H1 (cell line): ENCODE data around the gene CASP5. TPM values are rescaled to one million over a fixed set of nuclear protein-coding genes. Genes with fewer than 3 reads are reported as not detected.

Source experiments
- CTCF ChIA-PET: fragments of 300-600 bp; sonication (Branson Sonifier 250); formaldehyde crosslinking; loops from one replicate; lab custom pipeline; 2021; ENCODE audit not compliant: partially characterized antibody; lab: Charles Lee
- POLR2A ChIA-PET: fragments of 300-600 bp; sonication (Branson Sonifier 250); formaldehyde crosslinking; loops from one replicate; lab custom pipeline; 2021; ENCODE audit warnings: inconsistent platforms; ENCODE audit not compliant: partially characterized antibody; lab: Charles Lee
- DNase-seq, 2 experiments: peaks; one replicate each; pipeline versions ENCODE4 v3.0.0 to v3.0.0-alpha.2; 2010 to 2022; ENCODE audit warnings: low spot score in 2 of 2, low read depth in 1 of 2, mixed read lengths in 1 of 2
- FAIRE-seq: peaks from 2 replicates; lab custom pipeline; 2011; peaks lifted over from hg19 to GRCh38; lab: Jason Lieb, UNC
- H2AFZ ChIP-seq: 2 replicates; pipeline ENCODE4 v1.8.1; 2012; ENCODE audit warnings: low read length, inconsistent platforms
- H2AK5ac ChIP-seq: 2 replicates; pipeline ENCODE4 v1.6.1; 2013; ENCODE audit warnings: low read depth, low read length
- H2BK120ac ChIP-seq: replicated peaks from 2 replicates; pipeline ENCODE3; 2013; ENCODE audit warnings: low read depth, low read length, inconsistent platforms
- H2BK12ac ChIP-seq: 2 replicates; pipeline ENCODE4 v1.6.1; 2013; ENCODE audit warnings: low read depth, low read length
- H2BK15ac ChIP-seq: 2 replicates; pipeline ENCODE4 v1.6.1; 2013; ENCODE audit warnings: low read length
- H2BK20ac ChIP-seq: 2 replicates; pipeline ENCODE4 v1.6.1; 2013; ENCODE audit warnings: low read length
- H2BK5ac ChIP-seq: 2 replicates; pipeline ENCODE4 v1.6.1; 2013; ENCODE audit warnings: low read depth, low read length
- H3K14ac ChIP-seq: 2 replicates; pipeline ENCODE4 v1.6.1; 2013; ENCODE audit warnings: inconsistent platforms; ENCODE audit not compliant: insufficient read length
- H3K18ac ChIP-seq: 2 replicates; pipeline ENCODE4 v1.6.1; 2013; ENCODE audit warnings: low read length; ENCODE audit errors: extremely low read depth
- H3K23ac ChIP-seq: 2 replicates; pipeline ENCODE4 v1.6.1; 2013; ENCODE audit warnings: inconsistent platforms; ENCODE audit not compliant: insufficient read length
- H3K23me2 ChIP-seq: 2 replicates; pipeline ENCODE4 v1.6.1; 2013; ENCODE audit warnings: low read depth, low read length
- H3K27ac ChIP-seq: 2 replicates; pipeline ENCODE4 v1.6.1; 2011; ENCODE audit warnings: low read depth, low read length, inconsistent platforms
- H3K27me3 ChIP-seq, 4 experiments: replicated peaks in 1 of 4; 1 replicate in 1 of 4; 2 replicates in 3 of 4; pipeline versions ENCODE4 v1.6.1 to v1.8.1; 2011 to 2013; ENCODE audit warnings: low read length in 3 of 4, mild to moderate bottlenecking in 3 of 4, inconsistent platforms in 2 of 4, mixed read lengths in 2 of 4, moderate library complexity in 1 of 4; ENCODE audit not compliant: control insufficient read depth in 3 of 4, insufficient read depth in 3 of 4; ENCODE audit errors: extremely low read depth in 1 of 4
- H3K36me3 ChIP-seq, 4 experiments: 2 replicates each; pipeline versions ENCODE4 v1.6.1 to v1.8.1; 2011 to 2013; ENCODE audit warnings: mild to moderate bottlenecking in 4 of 4, low read length in 3 of 4, moderate library complexity in 2 of 4, control low read depth in 1 of 4, inconsistent platforms in 1 of 4; ENCODE audit not compliant: insufficient read depth in 4 of 4, control insufficient read depth in 2 of 4
- H3K4ac ChIP-seq: replicated peaks from 2 replicates; pipeline ENCODE3; 2013; ENCODE audit warnings: low read length, low read depth, mixed read lengths, inconsistent platforms; ENCODE audit not compliant: insufficient read length
- H3K4me1 ChIP-seq, 4 experiments: replicated peaks in 1 of 4; 1 replicate in 1 of 4; 2 replicates in 3 of 4; pipeline versions ENCODE4 v1.6.1 to v1.8.1; 2011 to 2013; ENCODE audit warnings: low read length in 3 of 4, inconsistent platforms in 2 of 4, mixed read lengths in 1 of 4; ENCODE audit not compliant: insufficient read depth in 4 of 4, control insufficient read depth in 3 of 4
- H3K4me2 ChIP-seq, 2 experiments: 2 replicates each; pipeline versions ENCODE4 v1.6.1 to v1.8.1; 2011 to 2013; ENCODE audit warnings: low read depth in 2 of 2, low read length in 2 of 2, control low read depth in 1 of 2, inconsistent platforms in 1 of 2, mild to moderate bottlenecking in 1 of 2; ENCODE audit not compliant: insufficient read depth in 1 of 2
- H3K4me3 ChIP-seq, 4 experiments: fragments of 200-600, 300-600 bp in 1 of 4; sonication (generic), shearing (Covaris generic), sonication (Bioruptor Twin) in 1 of 4; 2 replicates each; pipeline versions ENCODE4 v1.5.1 to v1.8.1; 2011 to 2016; ENCODE audit warnings: low read length in 4 of 4, low read depth in 3 of 4, control low read depth in 2 of 4, inconsistent platforms in 2 of 4, mild to moderate bottlenecking in 2 of 4, mixed read lengths in 1 of 4, moderate library complexity in 1 of 4; ENCODE audit not compliant: insufficient read depth in 2 of 4; ENCODE audit errors: extremely low read depth in 1 of 4
- H3K56ac ChIP-seq: replicated peaks from 2 replicates; pipeline ENCODE3; 2013; ENCODE audit warnings: low read depth, mild to moderate bottlenecking, mixed read lengths, low read length, inconsistent platforms; ENCODE audit not compliant: insufficient read length
- H3K79me1 ChIP-seq: 2 replicates; pipeline ENCODE4 v1.6.1; 2013; ENCODE audit warnings: low read depth, low read length, control low read depth
- H3K79me2 ChIP-seq, 2 experiments: 2 replicates each; pipeline versions ENCODE4 v1.6.1 to v1.8.1; 2012 to 2013; ENCODE audit warnings: low read length in 2 of 2, mild to moderate bottlenecking in 2 of 2, inconsistent platforms in 1 of 2; ENCODE audit not compliant: insufficient read depth in 2 of 2, control insufficient read depth in 1 of 2
- H3K9ac ChIP-seq, 4 experiments: replicated peaks in 1 of 4; 1 replicate in 1 of 4; 2 replicates in 3 of 4; pipeline versions ENCODE4 v1.6.1 to v1.8.1; 2011 to 2013; ENCODE audit warnings: low read depth in 3 of 4, low read length in 3 of 4, control low read depth in 2 of 4, mild to moderate bottlenecking in 2 of 4, moderate library complexity in 2 of 4, inconsistent platforms in 1 of 4; ENCODE audit errors: extremely low read depth in 1 of 4
- H3K9me3 ChIP-seq, 2 experiments: 2 replicates each; pipeline versions ENCODE4 v1.6.1 to v1.8.1; 2012 to 2013; ENCODE audit warnings: mild to moderate bottlenecking in 2 of 2, moderate library complexity in 2 of 2, control low read depth in 1 of 2, inconsistent platforms in 1 of 2, low read depth in 1 of 2, low read length in 1 of 2, mixed read lengths in 1 of 2; ENCODE audit not compliant: insufficient read depth in 2 of 2
- H4K20me1 ChIP-seq, 2 experiments: replicated peaks in 1 of 2; 2 replicates each; pipeline versions ENCODE3 to v1.8.1; 2011 to 2013; ENCODE audit warnings: inconsistent platforms in 2 of 2, low read length in 2 of 2, mild to moderate bottlenecking in 1 of 2; ENCODE audit not compliant: insufficient read depth in 2 of 2, control insufficient read depth in 1 of 2
- H4K5ac ChIP-seq: 2 replicates; pipeline ENCODE4 v1.6.1; 2013; ENCODE audit warnings: low read length, low read depth, mixed read lengths, inconsistent platforms; ENCODE audit not compliant: insufficient read length
- H4K8ac ChIP-seq: 2 replicates; pipeline ENCODE4 v1.8.0; 2013; ENCODE audit warnings: mild to moderate bottlenecking, moderate library complexity, low read length, inconsistent platforms; ENCODE audit not compliant: insufficient read depth; ENCODE audit errors: extremely low read depth
- H4K91ac ChIP-seq: replicated peaks from 2 replicates; pipeline ENCODE3; 2013; ENCODE audit warnings: low read length, mixed read lengths, inconsistent platforms; ENCODE audit not compliant: insufficient read length
- ASH2L ChIP-seq: fragments of 200-600, 300-600 bp; sonication (generic); IDR thresholded peaks from one replicate; pipeline ENCODE4 v1.7.1; 2017; ENCODE audit warnings: low read length
- CEBPB ChIP-seq: IDR thresholded peaks from 2 replicates; pipeline ENCODE4 v1.6.1; 2012; ENCODE audit warnings: low read depth, low read length
- CHD2 ChIP-seq: IDR thresholded peaks from 2 replicates; pipeline ENCODE4 v1.6.1; 2012; ENCODE audit warnings: low read length, improper control_type of control experiment
- CTBP2 ChIP-seq: IDR thresholded peaks from 2 replicates; pipeline ENCODE4 v1.7.0; 2011; ENCODE audit warnings: borderline replicate concordance, mild to moderate bottlenecking, moderate library complexity, mixed read lengths, low read length; ENCODE audit not compliant: insufficient read depth, insufficient read length
- CTCF ChIP-seq, 3 experiments: IDR thresholded peaks; 1 replicate in 2 of 3; 2 replicates in 1 of 3; pipeline versions ENCODE4 v1.5.1 to v1.6.1; 2011; ENCODE audit warnings: low read length in 3 of 3, mild to moderate bottlenecking in 3 of 3, inconsistent platforms in 2 of 3, low read depth in 1 of 3, moderate library complexity in 1 of 3; ENCODE audit not compliant: insufficient read depth in 1 of 3; ENCODE audit errors: control extremely low read depth in 1 of 3
- GTF2F1 ChIP-seq: IDR thresholded peaks from 2 replicates; pipeline ENCODE4 v1.6.1; 2012; ENCODE audit warnings: low read depth, low read length, improper control_type of control experiment, borderline replicate concordance
- HDAC2 ChIP-seq, 2 experiments: fragments of 300-600 bp in 1 of 2; sonication (generic) in 1 of 2; IDR thresholded peaks; 2 replicates each; pipeline ENCODE4 v1.6.1; 2011 to 2012; ENCODE audit warnings: low read depth in 2 of 2, low read length in 2 of 2, mild to moderate bottlenecking in 2 of 2, moderate library complexity in 2 of 2, borderline replicate concordance in 1 of 2, inconsistent platforms in 1 of 2
- POLR2AphosphoS5 ChIP-seq: IDR thresholded peaks from 2 replicates; pipeline ENCODE4 v1.6.1; 2011; ENCODE audit warnings: low read depth, low read length
- SAP30 ChIP-seq: fragments of 300-600 bp; sonication (generic); IDR thresholded peaks from 2 replicates; pipeline ENCODE4 v1.7.1; 2012; ENCODE audit warnings: low read length, moderate library complexity, mild to moderate bottlenecking, inconsistent platforms; ENCODE audit not compliant: insufficient read depth, insufficient replicate concordance
- USF2 ChIP-seq: IDR thresholded peaks from 2 replicates; pipeline ENCODE4 v1.6.1; 2011; ENCODE audit warnings: low read length, improper control_type of control experiment
- YY1 ChIP-seq: IDR thresholded peaks from 2 replicates; pipeline ENCODE4 v1.6.1; 2011; ENCODE audit warnings: low read depth, mild to moderate bottlenecking, low read length
- WGBS, 2 experiments: shearing (Covaris generic) in 1 of 2; methylation state at CpG; one replicate each; pipeline versions ENCODE4 v1.1.6 to v1.1.7; 2013 to 2015; ENCODE audit warnings: low lambda C conversion rate in 2 of 2, mixed read lengths in 2 of 2, inconsistent platforms in 1 of 2, low coverage in 1 of 2, missing lambda C conversion rate in 1 of 2; ENCODE audit not compliant: insufficient replicate concordance in 2 of 2, insufficient coverage in 1 of 2, insufficient read length in 1 of 2; ENCODE audit errors: extremely low coverage in 1 of 2, missing lambda C conversion rate in 1 of 2; 5-methylcytosine and 5-hydroxymethylcytosine counted together
- polyA plus RNA-seq, 7 experiments: library from polyadenylated mRNA; depleted of rRNA in 3 of 7; stranded (reverse) in 5 of 7; unstranded in 2 of 7; fragments of >200 nt in 5 of 7; fragments of 200-250 nt in 2 of 7; gene quantifications; 1 replicate in 5 of 7; 2 replicates in 1 of 7; 4 replicates in 1 of 7; pipeline versions ENCODE4 v1.2.1 to v1.2.3, GENCODE V29; 2011 to 2013; ENCODE audit warnings: missing spikeins in 2 of 7, mixed read lengths in 2 of 7
- total RNA-seq: library from RNA; stranded (reverse); fragmentation: NEBNext Ultra II Directional; extraction: Animal tissue kit (Norgen Biotek cat#: 25700); gene quantifications from 2 replicates; pipeline ENCODE4 v1.2.1, GENCODE V29; 2021

CASP5 gene
- total and polyA plus RNA-seq, 2 of the 8 experiments (the other 6 are each of a cell fraction or from before 2014, with no cell fraction given), result not detected

- no peak overlapping the region for H2BK5ac ChIP-seq
- FAIRE-seq (no peak), DNase-seq (no peak)
- H2BK20ac ChIP-seq, result no peak overlapping the region
- no peak overlapping the region for H3K27ac ChIP-seq
- H3K9ac ChIP-seq, result no peak overlapping the region
- ChIA-PET POLR2A (no interaction called here), CTCF (interaction anchor here (0.6 kb wide), 1 partner anchor 696 kb away, joined by 3 read pairs; no protein-coding TSS in a partner anchor)
- H3K23me2 ChIP-seq, result no peaks in the 10 kb centered on the region
- H3K23ac ChIP-seq, result no peak overlapping the region
- H3K14ac ChIP-seq, result no peak overlapping the region
- no peak overlapping the region for H2AK5ac ChIP-seq
- no peaks in the 10 kb centered on the region for H4K20me1 ChIP-seq
- H3K4me2 ChIP-seq, result no peak overlapping the region
- WGBS, 2 experiments, result 97% methylated on average over 2 of the region's 2 CpGs; no CpG with 5 or more reads in 1 of the 2 experiments
- H2BK12ac ChIP-seq, result no peak overlapping the region
- H3K79me2 ChIP-seq, result no peaks in the 10 kb centered on the region
- no peak overlapping the region for H3K4me3 ChIP-seq
- no peaks in the 10 kb centered on the region for H3K9me3 ChIP-seq
- no peak overlapping the region for H4K8ac ChIP-seq
- no peak overlapping the region for H2BK15ac ChIP-seq
- no peaks in the 10 kb centered on the region for H3K27me3 ChIP-seq
- H3K4ac ChIP-seq, result no peak overlapping the region
- no peaks in the 10 kb centered on the region for H3K79me1 ChIP-seq
- H3K4me1 ChIP-seq, result no peaks in the 10 kb centered on the region
- no peak overlapping the region for H3K18ac ChIP-seq
- H3K56ac ChIP-seq, result no peak overlapping the region
- no peak overlapping the region for H2AFZ ChIP-seq
- no peak overlapping the region for H4K5ac ChIP-seq
- TF ChIP-seq CTCF (IDR thresholded peaks at IDR 0.05; ENCODE audit: control extremely low read depth in 1 of 3, insufficient read depth in 1 of 3, low read depth in 1 of 3, low read length in 3 of 3) (no peak), CTBP2 (no peak), GTF2F1 (no peak), CHD2 (no peak), YY1 (no peak), POLR2AphosphoS5 (no peak), CEBPB (no peak), SAP30 (no peak), USF2 (no peak), ASH2L (no peak), HDAC2 (IDR thresholded peaks at IDR 0.05; ENCODE audit: borderline replicate concordance in 1 of 2, low read depth in 2 of 2, low read length in 2 of 2) (no peak)
- H4K91ac ChIP-seq, result no peak overlapping the region
- no peak overlapping the region for H2BK120ac ChIP-seq
- no peaks in the 10 kb centered on the region for H3K36me3 ChIP-seq
Observed at GRCh38 chr11:105032495-105032894, 9.5 kb upstream of the CASP5 start.
